ENCODE results near the gene PICK1. TPM values are rescaled to one million over a fixed set of nuclear protein-coding genes. Genes with fewer than 3 reads are reported as not detected.

PICK1 gene
- total RNA-seq = 8.5 and 10.0 TPM in 2 replicates

DNA sequence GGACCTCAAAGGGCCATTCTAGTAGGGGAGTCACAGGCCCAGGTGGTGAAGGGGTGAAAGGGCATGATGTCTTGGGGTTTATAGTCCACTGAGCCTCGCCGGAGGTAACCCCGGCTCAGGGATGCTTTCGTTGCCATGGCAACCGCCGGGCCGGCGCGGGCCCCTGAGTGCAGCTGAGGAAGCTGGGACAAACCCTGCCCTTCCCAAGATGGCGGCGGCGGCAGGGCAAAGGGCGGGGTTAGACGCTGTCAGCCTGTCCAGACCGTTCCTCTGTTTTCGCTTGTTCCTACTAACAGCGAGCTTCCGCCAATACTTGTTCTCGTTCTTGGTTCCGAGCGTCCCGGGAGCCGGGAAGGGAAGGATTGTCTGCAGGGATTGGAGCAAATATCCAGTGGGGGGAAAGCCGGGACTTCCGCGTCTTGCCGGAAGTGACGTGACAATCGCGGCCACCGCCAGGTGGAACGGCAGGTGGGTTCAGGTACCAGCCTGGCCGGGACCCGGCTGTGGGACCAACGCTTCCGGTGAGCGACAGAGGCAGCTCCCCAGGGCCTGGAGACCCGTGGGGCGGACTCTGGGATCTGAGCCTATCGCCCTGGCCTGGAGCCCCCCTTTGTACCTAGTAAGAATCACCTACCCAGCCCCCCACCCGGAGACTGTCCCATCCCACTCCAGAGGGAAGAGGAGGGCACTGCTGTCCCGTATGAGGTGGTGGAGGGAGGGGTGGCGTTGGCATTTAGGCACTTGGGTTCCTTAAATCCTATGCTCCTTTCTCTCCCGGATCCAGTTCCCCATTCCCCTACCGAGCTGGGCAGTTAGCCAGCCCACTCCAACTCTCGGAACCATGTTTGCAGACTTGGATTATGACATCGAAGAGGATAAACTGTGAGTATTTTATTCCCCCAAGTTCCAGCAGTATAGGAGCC, at the start of gene PICK1:
TSS of gene PICK1 (plus strand) at position 436 of the 923 bp plus-strand sequence. CDS start at position 842, 406 bp downstream.

DNA sequence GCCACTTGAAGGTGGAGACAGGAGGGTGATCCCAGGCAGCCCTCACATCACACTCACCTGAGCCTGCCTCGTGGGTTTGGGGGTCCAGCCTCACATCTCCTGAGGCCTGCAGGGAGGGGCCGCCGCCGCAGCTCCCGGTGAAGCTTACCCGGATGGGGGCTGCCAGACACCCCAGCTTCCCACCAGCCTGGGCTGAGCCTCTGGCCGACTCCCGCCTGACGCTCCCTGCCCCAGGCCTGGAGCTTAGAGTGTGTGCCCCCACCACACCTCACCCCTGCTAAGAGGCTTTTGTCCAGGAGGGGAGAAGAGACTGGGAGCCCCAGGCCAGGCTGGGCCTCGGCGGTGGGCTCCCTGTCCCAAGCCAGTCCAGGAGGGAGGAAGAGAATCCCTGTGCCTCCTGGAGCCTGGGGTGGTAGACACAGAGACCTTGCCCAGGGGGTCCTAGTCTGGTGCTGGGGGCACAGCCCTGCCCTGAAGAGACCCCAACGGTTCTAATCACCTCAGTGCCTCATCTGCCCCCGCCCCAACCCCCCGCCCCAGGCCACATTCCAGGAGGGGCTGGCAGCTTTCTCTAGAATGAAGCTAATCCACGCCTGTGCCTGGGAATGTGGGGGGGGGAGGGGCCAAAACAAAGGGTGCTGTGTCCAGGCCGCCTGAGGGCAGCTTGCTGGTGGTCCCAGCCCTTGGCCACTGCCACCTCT, 26.9 kb downstream of the PICK1 start, which contains the start of gene SLC16A8:
TSS of gene SLC16A8 (minus strand) at position 254 of the 701 bp plus-strand sequence. CDS start 1,311 bp downstream, outside the sequence.

DNA sequence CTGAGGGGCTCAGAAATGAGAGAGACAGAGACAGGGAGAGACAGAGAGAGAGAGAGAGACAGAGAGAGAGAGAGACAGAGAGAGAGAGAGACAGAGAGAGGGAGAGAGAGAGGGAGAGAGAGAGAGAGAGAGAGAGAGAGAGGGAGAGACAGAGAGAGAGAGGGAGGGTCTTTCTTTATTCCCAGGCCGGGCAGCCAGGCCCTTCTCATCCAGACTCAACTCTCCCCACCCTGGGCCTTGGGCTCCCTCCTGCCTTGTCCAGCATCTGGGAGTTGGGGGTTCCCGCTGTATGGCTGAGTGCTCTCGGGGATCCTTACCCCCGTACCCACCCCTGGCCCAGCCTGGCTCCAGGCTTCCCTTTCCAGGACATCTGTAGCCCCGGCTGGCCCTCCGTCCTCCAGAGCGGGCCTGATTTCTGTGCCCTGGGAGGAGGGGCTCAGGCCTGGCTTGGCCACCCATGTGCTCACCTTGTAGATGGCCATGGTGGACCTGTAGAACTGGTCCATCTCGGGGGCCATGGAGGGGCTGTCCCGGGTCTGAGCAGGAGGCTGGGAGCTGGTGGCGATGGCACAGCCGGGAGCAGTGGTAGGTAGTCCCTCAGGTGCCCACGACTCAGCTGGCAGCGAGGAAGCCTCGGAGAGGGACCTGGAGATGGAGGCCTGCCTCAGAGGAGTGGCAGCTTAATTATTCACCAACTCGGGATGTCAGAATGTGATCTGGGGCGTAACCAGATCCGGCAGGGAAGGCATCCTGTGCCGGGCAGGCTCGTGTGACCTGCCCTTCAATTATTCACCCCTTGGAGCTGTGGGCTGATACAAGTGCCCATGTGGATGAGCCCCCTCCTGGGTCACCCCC, 53.0 kb downstream of the PICK1 start, which contains the start of gene BAIAP2L2:
TSS of gene BAIAP2L2 (minus strand) at position 677 of the 855 bp plus-strand sequence. CDS start at position 518, 159 bp downstream.

Other genes starting within 250 kb of the PICK1 start
- 18.5 and 31.3 TPM in 2 replicates for gene GCAT, start 249.5 kb upstream of the PICK1 start, total RNA-seq
- gene GALR3, start 234.0 kb upstream of the PICK1 start, total RNA-seq = not detected in 2 replicates
- gene ANKRD54, start 213.1 kb upstream of the PICK1 start, total RNA-seq = 22.9 and 31.6 TPM in 2 replicates
- gene EIF3L, start 208.0 kb upstream of the PICK1 start, total RNA-seq = 340 and 346 TPM in 2 replicates
- 25.3 and 35.6 TPM in 2 replicates for gene MICALL1, start 151.1 kb upstream of the PICK1 start, total RNA-seq
- gene C22orf23, start 103.8 kb upstream of the PICK1 start, total RNA-seq = 0.19 and 0.27 TPM in 2 replicates
- gene POLR2F, start 103.7 kb upstream of the PICK1 start, total RNA-seq = 85.0 and 90.1 TPM in 2 replicates
- gene SOX10, start 72.8 kb upstream of the PICK1 start, total RNA-seq = not detected in 2 replicates
- 0.28 TPM in 1 of 2 replicates, not detected in the other for gene SLC16A8, start 26.8 kb downstream of the PICK1 start, total RNA-seq
- 0.09 and 0.28 TPM in 2 replicates for gene BAIAP2L2, start 53.3 kb downstream of the PICK1 start, total RNA-seq
- gene PLA2G6, start 124.4 kb downstream of the PICK1 start, total RNA-seq = 3.8 and 7.5 TPM in 2 replicates
- 41.1 and 79.1 TPM in 2 replicates for gene MAFF, start 144.6 kb downstream of the PICK1 start, total RNA-seq
- gene TMEM184B, start 215.6 kb downstream of the PICK1 start, total RNA-seq = 20.2 and 37.6 TPM in 2 replicates

All from endothelial cell of coronary artery (primary cell).